Measurements from ENCODE around the gene DISP1.

GRCh38 chr1:222798975-222799374 is 15.9 kb upstream of the DISP1 start:
- TF ChIP-seq SUZ12 (IDR thresholded peaks at IDR 0.05; ENCODE audit: extremely low read depth, insufficient read depth, insufficient read length) (no peak), ZNF274 (IDR thresholded peaks at IDR 0.05; ENCODE audit: low read depth, low read length) (no peak)
